ENCODE results near the gene RELN.

The RELN gene

DNA sequence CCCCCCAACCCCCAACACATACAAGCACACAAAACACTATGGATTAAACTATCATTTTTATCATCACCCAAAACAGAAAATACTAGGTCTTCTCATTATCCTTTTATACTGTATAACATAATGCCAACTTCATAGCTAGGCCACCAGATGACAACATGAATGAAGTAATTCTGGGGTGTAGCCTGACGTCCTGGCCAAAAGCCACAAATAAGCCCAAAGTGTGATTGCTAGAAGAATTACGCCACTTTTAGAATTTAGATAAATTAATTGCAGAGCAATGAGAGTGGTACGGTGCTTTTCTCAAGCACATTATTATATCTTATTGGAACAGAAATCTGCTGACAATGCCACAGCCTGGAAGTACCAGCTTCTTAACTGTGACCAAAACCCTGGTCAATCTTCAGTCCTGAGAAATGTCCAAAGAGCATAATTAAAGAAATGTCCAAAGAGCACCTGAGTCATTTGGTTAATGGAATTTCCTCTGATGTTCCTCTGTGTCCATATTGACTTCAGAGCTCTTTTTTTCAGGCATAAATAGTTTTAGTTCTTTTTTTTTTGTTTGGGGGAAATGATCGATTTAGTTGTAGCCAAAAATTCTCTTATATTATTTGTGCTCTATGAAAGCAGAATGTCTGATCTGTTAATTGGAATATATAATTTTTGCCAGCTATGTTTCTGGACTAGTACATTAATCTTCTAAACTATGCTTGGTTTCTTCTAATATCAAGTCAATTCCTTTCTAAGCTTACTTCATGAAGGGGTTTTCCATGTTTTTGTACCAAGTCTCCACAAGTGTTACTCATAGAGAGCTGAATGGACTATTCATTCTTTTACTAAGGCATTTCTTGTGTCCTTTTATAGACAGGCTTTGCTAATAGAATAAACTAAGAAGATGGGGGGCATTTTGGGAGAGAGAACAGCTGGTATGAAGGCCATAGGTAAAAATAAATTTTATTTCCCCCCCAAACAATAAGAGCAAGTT is 310.0 kb downstream of the RELN start:
- TF ChIP-seq, protein P1, sequence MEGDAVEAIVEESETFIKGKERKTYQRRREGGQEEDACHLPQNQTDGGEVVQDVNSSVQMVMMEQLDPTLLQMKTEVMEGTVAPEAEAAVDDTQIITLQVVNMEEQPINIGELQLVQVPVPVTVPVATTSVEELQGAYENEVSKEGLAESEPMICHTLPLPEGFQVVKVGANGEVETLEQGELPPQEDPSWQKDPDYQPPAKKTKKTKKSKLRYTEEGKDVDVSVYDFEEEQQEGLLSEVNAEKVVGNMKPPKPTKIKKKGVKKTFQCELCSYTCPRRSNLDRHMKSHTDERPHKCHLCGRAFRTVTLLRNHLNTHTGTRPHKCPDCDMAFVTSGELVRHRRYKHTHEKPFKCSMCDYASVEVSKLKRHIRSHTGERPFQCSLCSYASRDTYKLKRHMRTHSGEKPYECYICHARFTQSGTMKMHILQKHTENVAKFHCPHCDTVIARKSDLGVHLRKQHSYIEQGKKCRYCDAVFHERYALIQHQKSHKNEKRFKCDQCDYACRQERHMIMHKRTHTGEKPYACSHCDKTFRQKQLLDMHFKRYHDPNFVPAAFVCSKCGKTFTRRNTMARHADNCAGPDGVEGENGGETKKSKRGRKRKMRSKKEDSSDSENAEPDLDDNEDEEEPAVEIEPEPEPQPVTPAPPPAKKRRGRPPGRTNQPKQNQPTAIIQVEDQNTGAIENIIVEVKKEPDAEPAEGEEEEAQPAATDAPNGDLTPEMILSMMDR (IDR thresholded peaks at IDR 0.05), result no peak

DNA sequence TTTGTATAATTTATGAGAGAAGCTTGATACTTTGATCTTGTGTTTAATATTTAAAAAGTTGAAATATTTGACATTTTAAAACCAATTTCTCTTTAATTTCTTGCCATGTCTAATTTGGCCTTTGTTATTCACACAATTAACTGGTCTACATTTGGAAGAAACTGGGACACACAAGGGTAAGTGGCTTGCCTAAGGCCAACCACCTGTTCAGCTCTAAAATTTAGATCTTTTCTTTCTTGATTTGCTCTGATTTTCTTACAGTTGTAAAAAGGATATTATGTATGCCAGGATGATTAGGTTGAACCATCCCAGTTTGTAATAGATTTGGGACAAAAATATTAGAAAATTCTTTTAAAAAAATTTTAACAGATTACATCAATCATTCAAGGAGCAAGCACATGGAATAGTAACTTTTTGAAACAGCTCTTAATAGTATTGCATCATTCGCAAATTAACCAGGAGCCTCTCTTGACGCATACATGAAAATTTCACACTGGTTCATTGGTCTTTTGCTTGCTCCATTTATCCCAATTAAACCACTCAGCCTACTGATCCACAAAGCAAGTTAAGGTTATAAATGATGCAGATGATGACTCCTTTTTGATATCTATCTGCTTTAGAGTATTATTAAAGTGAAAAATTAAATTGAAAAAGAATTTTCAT is 321.0 kb downstream of the RELN start:
- TF ChIP-seq, protein P1 (IDR thresholded peaks at IDR 0.05), result no peak

DNA sequence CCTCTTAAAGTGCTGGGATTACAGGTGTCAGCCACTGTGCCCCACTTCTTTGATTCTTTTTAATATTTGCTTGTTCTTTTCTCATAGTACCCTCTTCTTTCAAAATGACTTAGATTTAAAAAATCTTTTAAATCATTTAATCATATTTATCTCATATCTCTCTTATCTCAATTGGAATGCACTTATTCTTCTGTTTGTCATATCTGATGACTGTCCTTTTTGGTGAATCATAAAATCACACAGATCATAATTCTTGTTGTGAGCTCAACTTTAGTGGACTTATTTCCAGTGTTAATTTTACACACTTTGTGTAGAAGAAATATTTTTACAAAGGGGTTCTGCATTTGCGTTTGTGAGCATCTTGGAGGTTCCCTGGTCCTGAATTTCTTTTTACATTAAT is 323.1 kb downstream of the RELN start:
- TF ChIP-seq, protein P1 (IDR thresholded peaks at IDR 0.05), result no peak

DNA sequence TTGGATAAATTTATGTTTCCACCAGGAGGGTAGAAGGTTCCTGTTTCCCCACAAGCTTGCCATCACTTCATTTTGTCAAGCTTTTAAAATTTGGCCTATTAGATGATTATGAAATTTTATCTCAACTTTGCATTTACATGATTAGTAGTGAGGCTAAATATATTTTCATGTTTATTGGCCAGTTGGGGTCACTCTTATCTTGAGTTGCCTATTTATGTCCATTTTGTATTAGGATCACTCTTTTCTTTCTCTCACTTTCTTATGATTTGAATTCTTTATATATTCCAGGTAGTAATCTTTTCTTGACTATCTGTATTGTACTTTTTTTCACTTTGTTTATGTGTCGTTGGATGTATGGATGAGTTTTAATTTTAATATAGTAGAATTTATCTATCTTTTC is 324.9 kb downstream of the RELN start:
- TF ChIP-seq, protein P1 (IDR thresholded peaks at IDR 0.05), result no peak; the same call in 1 of the 2 replicates

DNA sequence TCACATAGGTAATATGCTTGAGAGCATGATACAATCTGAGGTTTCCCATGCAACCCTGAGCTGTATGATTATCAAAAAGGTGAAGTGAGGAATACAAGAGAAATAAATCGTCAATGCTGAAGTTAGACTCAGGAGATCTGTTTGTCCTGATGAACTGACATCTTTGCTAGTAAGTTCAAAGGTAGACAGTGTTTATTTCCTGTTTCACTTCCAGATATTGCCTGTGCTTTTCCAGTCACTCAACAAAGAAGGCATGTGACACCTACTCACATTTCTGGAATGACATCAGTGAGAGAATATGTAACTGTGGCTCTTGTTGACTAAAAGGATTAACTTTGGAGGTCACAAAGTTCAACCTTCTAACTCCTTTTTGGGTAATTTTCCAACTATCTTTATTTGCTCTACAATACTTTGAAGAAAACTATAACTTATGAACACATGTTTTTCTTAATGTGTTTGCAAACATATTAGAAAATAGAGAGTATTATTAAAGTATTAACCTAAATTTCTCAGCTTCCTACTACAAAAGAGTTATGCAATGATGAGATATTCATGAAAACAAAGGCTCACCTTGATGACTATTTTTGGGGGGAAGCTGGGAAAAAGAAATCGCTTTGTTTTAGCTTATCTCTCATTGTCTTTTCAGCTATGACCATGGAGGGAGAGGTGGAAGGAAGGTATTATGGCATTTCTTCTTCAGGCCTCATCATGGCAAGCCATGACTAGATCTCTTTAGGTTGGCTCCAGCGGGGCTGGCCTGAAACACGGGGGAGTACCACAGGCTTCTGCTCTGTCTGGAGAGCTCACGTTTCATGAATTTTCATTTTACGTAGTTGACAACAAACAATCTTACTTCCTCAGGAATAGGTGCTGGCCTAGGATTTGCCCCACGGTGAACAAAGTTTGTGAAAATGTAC is 328.7 kb downstream of the RELN start:
- TF ChIP-seq, protein P1 (IDR thresholded peaks at IDR 0.05), result no peak

DNA sequence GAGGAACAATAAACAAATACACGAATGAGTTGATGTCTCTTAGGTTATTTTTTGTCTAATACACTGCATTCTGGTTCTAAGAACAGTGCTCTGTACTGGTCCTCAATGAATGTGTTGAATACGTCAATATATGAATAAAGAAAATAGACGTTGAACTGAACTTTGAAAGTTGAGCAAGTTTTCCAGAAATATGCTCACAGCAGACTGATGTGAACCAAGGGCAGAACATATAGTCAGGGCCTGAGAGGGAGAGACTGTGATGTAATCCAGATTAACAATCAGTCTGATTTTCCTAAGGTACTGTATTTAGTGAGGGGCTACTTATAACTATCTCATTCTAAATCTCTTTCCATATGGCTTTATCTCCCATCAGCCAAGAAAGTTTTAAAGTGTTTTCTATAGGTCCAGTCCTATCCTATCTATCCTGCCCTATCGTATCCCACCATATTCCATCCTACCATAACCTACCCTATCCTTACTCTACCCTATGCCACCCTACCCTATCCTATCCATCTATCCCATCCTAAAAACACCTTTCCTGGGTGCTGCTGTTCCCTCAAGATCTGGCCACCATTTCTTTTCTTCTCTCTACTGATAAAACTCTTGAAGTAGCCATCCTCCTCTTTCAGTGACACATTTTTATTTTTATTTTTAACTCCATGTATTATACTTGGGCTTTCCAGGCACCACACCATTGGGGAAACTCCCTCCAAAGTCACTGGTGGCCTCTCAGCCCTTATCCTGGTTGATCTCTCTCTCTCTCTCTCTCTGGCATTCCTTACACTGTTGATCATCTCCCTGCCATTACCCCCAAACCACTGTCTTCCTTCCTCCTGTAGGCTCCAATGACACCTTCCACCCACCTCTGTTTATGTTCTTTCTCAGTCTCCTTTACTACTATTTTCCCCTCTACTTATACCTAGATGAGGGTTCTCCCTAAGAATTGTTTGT is 331.1 kb downstream of the RELN start:
- TF ChIP-seq, protein P1 (IDR thresholded peaks at IDR 0.05), result no peak
